ENCODE results near the gene DNAH5. TPM values are rescaled to one million over a fixed set of nuclear protein-coding genes. Genes with fewer than 3 reads are reported as not detected.

The DNAH5 gene
- total and polyA plus RNA-seq, 2 of the 8 experiments (the other 6 are each of a cell fraction or from before 2014, with no cell fraction given): 0.30 to 0.73 TPM

GRCh38 chr5:13658152-13658551, 286.3 kb downstream of the DNAH5 start (continued):
- TF ChIP-seq CHD7 (IDR thresholded peaks at IDR 0.05; ENCODE audit: insufficient replicate concordance, low read length) (no peak), POLR2A (IDR thresholded peaks at IDR 0.05; ENCODE audit: control extremely low read depth in 1 of 2, low read depth in 2 of 2, low read length in 2 of 2) (no peak), CEBPB (IDR thresholded peaks at IDR 0.05; ENCODE audit: low read depth, low read length) (no peak)

All from H1 (cell line).